Measurements from ENCODE around the gene FLOT2.
A peak's percentile ranks its signal among the peaks of the same experiment; 100 is the strongest.
"Not testable (repeated sequence)": the region's sequence is repeated elsewhere in the genome, so short reads cannot be mapped to it uniquely, and the experiment has no call there.

Gene FLOT2

GRCh38 chr17:28854457-28855335 lies 42.8 kb downstream of the FLOT2 start, which contains the start of gene ERAL1:
TSS of gene ERAL1 (plus strand) at chr17:28855016. CDS start at chr17:28855035, 19 bp downstream.
- DNase-seq (ENCODE audit: low read depth): peak; percentile 90
- H3K4me3 ChIP-seq (ENCODE audit: low read depth, low read length): peak within 1 kb of the TSS; percentile 83
- peak; percentile 11 for TF ChIP-seq CTCF (conservative IDR thresholded peaks at IDR 0.05; ENCODE audit: low read depth, low read length)

- TF ChIP-seq CTCF (conservative IDR thresholded peaks at IDR 0.05; ENCODE audit: low read depth, low read length): no peak
- H3K4me3 ChIP-seq (ENCODE audit: low read depth, low read length): no peak overlapping the region
- no peak for DNase-seq (ENCODE audit: low read depth)
Measured at GRCh38 chr17:28853295-28853694, 44.2 kb downstream of the FLOT2 start.

GRCh38 chr17:28849281-28849680 lies 48.3 kb downstream of the FLOT2 start:
- TF ChIP-seq CTCF (conservative IDR thresholded peaks at IDR 0.05; ENCODE audit: low read depth, low read length): peak; percentile 23
- DNase-seq (ENCODE audit: low read depth): peak; percentile 14

GRCh38 chr17:28848667-28849066 lies 48.9 kb downstream of the FLOT2 start:
- TF ChIP-seq CTCF (conservative IDR thresholded peaks at IDR 0.05; ENCODE audit: low read depth, low read length): peak; percentile 38
- H3K4me3 ChIP-seq (ENCODE audit: low read depth, low read length); DNase-seq (ENCODE audit: low read depth): not testable (repeated sequence)

More at GRCh38 chr17:28849281-28849680, 48.3 kb downstream of the FLOT2 start:
- H3K4me3 ChIP-seq (ENCODE audit: low read depth, low read length): no peak overlapping the region

- not testable (repeated sequence) for H3K4me3 ChIP-seq (ENCODE audit: low read depth, low read length); DNase-seq (ENCODE audit: low read depth)
Measured at GRCh38 chr17:28846699-28847098, 50.8 kb downstream of the FLOT2 start.

- TF ChIP-seq CTCF (conservative IDR thresholded peaks at IDR 0.05; ENCODE audit: low read depth, low read length): no peak
- DNase-seq (ENCODE audit: low read depth): no peak
- no peak overlapping the region for H3K4me3 ChIP-seq (ENCODE audit: low read depth, low read length)
Measured at GRCh38 chr17:28846231-28846630, 51.3 kb downstream of the FLOT2 start.

- H3K4me3 ChIP-seq (ENCODE audit: low read depth, low read length): no peak overlapping the region
- no peak for TF ChIP-seq CTCF (conservative IDR thresholded peaks at IDR 0.05; ENCODE audit: low read depth, low read length)
- DNase-seq (ENCODE audit: low read depth): no peak
Measured at GRCh38 chr17:28843816-28844148, 53.8 kb downstream of the FLOT2 start.

Data from choroid plexus epithelial cell (primary cell).